Measurements from ENCODE around the gene SAMD9.

DNA sequence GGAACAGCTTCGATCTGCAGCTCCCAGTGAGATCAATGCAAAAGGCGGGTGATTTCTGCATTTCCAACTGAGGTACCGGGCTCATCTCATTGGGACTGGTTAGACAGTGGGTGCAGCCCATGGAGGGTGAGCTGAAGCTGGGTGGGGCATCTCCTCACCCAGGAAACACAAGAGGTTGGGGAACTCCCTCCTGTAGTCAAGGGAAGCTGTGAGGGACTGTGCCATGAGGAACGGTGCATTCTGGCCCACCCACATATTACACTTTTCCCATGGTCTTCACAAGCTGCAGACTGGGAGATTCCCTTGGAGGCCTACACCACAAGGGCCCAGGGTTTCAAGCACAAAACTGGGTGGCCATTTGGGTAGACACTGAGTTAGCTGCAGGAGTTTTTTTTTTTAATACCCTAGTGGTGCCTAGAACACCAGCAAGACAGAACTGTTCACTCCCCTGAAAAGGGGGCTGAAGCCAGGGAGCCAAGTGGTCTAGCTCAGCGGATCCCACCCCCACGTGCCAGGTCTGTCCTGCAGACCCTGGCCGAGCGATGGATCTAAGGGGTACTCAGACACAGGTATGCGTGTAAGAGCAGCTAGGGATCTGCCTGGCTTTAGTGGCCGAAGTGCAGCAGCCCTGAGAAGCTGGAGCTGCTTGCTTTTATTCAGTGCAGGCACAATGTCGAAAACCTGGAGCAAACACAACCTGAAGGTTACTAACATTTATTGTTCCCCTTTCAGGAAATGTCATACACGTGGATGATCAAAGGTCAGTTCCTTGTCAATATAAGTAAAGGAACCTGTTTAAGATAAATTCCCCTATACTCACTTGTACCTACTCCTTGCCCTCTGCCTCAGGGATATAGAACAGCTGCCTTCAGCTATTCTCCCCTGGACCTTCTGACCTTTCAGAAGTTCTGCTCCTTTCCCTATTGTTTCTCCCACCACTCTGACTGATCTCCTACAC is 3.1 kb upstream of the SAMD9 start:
- TF ChIP-seq CTCF (IDR thresholded peaks at IDR 0.05) (no peak), TCF7L2 (IDR thresholded peaks at IDR 0.05; ENCODE audit: low read depth, low read length) (no peak), POLR2AphosphoS5 (IDR thresholded peaks at IDR 0.05; ENCODE audit: low read depth, low read length) (no peak)
- TF ChIP-seq, protein P1, sequence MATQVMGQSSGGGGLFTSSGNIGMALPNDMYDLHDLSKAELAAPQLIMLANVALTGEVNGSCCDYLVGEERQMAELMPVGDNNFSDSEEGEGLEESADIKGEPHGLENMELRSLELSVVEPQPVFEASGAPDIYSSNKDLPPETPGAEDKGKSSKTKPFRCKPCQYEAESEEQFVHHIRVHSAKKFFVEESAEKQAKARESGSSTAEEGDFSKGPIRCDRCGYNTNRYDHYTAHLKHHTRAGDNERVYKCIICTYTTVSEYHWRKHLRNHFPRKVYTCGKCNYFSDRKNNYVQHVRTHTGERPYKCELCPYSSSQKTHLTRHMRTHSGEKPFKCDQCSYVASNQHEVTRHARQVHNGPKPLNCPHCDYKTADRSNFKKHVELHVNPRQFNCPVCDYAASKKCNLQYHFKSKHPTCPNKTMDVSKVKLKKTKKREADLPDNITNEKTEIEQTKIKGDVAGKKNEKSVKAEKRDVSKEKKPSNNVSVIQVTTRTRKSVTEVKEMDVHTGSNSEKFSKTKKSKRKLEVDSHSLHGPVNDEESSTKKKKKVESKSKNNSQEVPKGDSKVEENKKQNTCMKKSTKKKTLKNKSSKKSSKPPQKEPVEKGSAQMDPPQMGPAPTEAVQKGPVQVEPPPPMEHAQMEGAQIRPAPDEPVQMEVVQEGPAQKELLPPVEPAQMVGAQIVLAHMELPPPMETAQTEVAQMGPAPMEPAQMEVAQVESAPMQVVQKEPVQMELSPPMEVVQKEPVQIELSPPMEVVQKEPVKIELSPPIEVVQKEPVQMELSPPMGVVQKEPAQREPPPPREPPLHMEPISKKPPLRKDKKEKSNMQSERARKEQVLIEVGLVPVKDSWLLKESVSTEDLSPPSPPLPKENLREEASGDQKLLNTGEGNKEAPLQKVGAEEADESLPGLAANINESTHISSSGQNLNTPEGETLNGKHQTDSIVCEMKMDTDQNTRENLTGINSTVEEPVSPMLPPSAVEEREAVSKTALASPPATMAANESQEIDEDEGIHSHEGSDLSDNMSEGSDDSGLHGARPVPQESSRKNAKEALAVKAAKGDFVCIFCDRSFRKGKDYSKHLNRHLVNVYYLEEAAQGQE (IDR thresholded peaks at IDR 0.05; ENCODE audit: insufficient read depth in 1 of 2, low read depth in 2 of 2, low read length in 1 of 2), result no peak

All from Panc1 (cell line).